Fibroblast of lung (primary cell): ENCODE results near the gene SLC6A16.

Experiments
- EZH2 ChIP-seq: IDR thresholded peaks from 2 replicates; pipeline ENCODE4 v1.5.1; 2012; ENCODE audit warnings: low read length, control low read depth, mild to moderate bottlenecking; ENCODE audit errors: missing control alignments
- TF ChIP-seq, protein P1 (sequence below), 2 donors: IDR thresholded peaks in 1 of 2; conservative IDR thresholded peaks in 1 of 2; 1 replicate in 1 of 2; 2 replicates in 1 of 2; pipeline ENCODE4 v1.5.1; 2011 to 2012; ENCODE audit warnings: low read length in 2 of 2, control low read depth in 1 of 2, inconsistent platforms in 1 of 2, low read depth in 1 of 2, mild to moderate bottlenecking in 1 of 2

DNA sequence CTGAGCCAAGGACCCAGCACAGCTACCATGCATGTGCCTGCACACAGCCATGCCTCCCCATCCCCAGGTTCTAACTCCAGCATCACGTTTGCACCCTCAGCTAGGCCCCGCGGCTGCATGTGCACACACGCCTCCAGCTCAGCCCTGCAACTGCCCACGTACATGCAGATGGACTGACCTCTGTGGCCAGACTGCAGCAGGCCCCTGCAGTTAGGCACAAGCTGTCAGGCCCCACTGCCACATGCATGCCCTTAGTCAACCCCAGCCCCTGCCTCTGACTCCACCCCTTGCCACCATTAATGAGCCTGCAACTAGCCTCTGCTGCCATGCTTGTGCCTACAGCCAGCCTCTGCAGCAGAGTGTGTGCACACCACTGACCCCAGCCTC, 23.1 kb downstream of the SLC6A16 start:
- TF ChIP-seq, protein P1, sequence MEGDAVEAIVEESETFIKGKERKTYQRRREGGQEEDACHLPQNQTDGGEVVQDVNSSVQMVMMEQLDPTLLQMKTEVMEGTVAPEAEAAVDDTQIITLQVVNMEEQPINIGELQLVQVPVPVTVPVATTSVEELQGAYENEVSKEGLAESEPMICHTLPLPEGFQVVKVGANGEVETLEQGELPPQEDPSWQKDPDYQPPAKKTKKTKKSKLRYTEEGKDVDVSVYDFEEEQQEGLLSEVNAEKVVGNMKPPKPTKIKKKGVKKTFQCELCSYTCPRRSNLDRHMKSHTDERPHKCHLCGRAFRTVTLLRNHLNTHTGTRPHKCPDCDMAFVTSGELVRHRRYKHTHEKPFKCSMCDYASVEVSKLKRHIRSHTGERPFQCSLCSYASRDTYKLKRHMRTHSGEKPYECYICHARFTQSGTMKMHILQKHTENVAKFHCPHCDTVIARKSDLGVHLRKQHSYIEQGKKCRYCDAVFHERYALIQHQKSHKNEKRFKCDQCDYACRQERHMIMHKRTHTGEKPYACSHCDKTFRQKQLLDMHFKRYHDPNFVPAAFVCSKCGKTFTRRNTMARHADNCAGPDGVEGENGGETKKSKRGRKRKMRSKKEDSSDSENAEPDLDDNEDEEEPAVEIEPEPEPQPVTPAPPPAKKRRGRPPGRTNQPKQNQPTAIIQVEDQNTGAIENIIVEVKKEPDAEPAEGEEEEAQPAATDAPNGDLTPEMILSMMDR (conservative IDR thresholded peaks at IDR 0.05 in 1 of 2, IDR thresholded peaks at IDR 0.05 in 1 of 2; ENCODE audit: low read depth in 1 of 2, low read length in 2 of 2): no peak
- no peak for TF ChIP-seq EZH2
